GM21723 (cell line): ENCODE measurements around the gene MINDY4B.
"Not testable (repeated sequence)": the region's sequence is repeated elsewhere in the genome, so short reads cannot be mapped to it uniquely, and the experiment has no call there.

Experiments used
- ATAC-seq: cut with Tn5 transposase; IDR thresholded peaks from one replicate; pipeline ENCODE4 v1.9.1; 2021; ENCODE audit warnings: mild to moderate bottlenecking, moderate library complexity; ENCODE audit not compliant: unreplicated experiment

MINDY4B gene

DNA sequence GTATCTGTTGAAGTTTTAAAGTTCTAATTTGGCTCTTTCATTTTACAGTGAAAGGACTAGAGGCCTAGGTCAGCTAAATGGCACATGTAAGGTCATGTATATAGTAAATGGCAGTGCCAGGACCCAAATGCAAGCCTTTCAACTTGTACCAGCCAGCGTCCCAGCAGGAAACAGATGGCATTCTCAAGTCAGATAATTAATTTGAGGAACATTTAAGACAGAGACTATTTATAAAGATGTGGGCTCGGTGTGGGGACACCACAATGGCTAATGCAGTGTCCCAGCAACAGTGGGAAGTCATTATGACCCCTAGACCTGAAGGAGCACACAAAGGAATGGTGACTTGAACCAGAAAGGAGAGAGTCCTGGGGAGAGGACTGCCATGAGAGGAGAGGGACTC lies 6.1 kb downstream of the MINDY4B start:
- ATAC-seq = no peak

DNA sequence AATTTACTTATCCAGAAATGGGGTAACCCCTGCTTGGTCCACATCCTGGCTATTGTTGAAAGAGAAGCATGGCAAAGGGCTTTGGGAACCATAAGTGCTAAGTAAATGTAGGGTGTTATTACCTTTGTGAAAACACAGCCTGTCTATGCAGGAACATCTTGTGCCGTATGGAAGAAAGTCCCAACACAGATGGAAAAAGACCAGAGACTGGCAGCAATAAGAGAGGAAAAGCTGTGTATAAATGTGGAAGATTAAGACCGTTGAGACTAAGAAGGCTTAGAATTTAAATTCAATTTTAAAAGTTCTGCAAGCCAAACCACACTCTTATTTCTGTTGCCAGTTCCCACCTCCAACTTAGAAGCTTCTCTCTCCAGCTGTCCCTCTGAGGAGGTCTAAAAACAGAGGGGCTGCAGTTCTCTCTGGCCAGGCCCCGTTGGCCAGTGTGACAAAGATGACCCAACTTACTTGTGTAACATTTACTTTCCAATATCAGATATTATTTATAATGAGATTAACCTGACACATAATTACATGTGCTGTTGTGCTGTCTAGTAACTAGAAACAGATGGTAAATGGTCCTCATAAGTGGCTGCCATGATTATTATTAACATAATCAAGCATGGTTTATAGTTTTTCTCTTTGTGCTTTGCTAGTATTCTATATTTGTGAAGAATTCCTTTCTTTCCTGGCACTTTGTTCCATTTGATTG lies 7.0 kb downstream of the MINDY4B start:
- ATAC-seq = no peak

DNA sequence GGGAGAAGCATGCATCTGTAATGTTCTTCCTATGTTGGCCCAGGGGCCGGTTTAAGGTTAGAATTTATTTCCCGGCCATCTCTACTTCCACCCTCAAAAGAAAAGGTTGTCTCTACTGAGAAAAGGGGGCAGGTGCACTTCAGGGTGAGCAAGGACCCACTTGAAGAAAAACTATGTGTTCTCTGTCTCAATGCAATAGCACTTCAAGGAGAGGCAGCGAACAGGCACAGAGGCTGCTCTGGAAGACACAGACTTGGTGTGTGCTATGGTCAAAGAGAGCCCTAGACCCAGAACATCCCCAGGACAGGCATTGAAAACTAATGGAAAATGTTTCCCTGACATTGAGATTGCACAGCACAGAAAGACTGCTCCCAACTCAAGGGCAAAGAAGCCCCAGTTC lies 7.6 kb downstream of the MINDY4B start:
- ATAC-seq = no peak

DNA sequence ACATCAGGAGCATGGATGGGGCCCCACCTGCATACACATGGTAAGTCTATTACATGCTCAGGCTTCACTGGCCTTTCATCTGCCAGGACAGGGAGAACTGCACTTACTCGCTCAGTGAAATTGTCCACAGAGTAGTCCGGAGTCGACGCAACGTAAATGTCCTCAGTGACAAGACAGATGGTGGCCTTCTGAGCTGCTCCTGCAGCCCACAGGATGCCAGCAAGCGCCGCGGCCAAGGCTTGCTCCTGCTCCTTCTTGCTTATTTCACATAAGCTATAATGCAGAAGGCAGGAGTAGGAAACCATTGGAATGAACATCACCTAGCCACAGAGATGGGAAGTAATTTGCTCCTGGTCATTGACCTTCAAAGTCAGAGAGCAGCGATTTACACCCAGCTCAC lies 14.4 kb downstream of the MINDY4B start:
- no peak for ATAC-seq

DNA sequence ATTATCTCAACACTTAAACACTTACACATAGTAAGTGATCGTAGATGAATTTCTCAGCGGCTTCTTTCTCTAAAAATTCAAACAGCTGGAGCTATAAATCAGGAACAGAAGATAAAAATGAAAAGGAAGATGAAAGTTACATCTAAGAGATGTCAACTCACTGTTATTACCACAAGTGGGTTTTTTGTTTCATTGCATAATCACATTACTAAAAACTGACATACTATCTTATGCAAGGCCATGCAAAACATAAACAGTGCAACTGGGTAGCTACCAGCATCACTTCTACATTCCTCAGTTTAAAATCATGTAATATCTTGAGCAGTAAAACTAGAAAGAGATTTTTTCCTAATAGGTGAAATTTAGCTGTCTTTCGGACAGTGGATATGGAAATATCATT lies 14.9 kb downstream of the MINDY4B start:
- no peak for ATAC-seq

DNA sequence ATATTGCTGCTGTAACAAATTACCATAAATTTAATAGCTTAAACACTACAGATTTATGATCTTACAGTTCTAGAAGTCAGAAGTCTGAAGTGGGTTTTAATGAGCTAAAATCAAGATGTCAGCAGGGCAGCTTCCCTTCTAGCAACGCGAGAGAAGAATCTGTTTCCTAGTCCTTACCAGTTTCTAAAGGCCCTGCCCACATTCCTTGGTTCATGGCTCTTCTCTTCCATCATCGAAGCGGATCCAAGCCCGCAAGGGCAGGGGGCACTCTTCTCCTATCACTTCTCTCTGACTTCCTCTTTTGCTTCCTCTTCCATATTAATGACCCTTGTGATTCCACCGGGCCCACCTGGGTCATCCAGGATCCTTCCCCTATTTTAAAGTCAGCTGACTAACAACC lies 16.1 kb downstream of the MINDY4B start:
- ATAC-seq = no peak

DNA sequence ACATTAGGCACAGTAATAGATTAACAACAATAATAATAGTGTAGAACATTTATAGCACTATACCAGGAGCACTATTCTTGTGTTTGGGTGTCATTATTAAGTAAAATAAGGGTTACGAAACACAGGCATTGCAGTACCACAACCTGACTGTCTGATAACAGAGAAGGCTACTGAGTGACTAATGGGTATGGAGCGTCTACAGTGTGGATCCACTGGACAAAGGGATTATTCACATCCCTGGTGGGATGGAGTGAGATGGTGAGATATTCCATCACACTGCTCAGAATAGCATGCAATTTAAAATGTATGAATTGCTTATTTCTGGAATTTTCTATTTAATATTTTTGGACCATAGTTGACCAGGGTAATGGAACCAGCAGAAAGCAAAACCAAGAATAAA lies 18.2 kb downstream of the MINDY4B start:
- ATAC-seq = no peak

DNA sequence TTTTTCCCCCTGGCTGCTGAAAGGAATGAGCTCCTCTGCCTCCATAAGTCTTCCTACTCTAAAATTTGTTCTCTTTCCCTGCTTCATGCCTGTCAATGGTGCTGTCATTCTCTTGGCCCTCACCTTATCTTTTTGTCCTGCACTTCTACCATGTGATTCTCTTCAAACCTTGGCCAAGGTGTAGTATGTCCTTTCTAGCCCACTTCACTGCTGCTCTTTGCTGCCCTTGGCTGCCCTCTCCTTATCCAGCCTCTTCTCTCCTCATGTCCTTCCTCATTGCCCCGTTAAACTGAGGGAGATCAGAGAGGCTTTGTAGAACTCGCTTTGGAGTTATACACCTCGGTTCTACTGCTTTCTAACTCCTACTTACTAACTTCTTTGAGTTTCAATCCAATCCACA lies 19.7 kb downstream of the MINDY4B start:
- no peak for ATAC-seq

DNA sequence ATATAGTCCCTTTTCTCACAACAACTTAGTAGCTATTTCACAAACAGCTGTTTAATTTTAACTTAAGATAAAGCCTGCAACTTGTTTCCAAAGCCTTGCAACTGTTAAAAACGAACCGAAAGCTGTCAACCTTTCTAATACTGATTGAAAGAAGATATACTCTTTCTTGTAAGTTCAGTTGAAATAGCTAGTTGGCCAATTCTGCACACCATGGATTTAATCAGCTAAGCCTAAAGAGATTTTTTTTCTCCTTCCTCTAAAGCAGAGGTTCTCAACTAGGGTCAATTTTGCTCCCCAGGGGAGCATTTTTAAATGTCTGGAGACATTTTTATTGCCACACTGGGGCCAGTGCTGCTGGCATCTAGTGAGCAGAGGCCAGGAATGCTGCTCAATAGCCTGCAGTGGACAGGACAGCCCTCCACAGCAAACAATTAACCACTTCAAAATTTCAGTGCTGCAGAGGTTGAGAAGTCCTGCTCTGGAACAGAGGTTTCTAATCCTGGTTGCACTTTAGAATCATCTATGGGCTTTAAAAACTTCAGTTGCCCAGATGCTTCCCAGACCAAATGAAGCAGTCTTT lies 26.2 kb downstream of the MINDY4B start:
- ATAC-seq = no peak

DNA sequence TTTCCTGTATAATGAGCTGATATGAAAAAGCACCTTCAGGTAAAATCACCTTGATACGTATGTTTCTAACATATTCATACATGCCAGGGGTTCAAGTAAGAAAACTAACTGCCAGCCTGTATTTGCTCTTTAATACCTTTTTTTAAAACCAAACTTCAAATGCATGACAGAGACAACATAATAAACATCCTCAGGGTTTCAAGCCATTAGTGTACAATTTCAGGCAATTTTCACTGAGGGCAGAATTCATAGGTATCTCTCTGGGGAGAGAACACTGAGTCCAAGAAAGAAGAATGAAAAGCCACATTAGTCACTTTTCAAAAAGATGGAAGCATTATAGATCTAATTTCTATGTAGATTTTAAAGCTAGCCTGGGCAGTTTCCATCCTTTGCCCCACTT lies 26.9 kb downstream of the MINDY4B start:
- no peak for ATAC-seq

DNA sequence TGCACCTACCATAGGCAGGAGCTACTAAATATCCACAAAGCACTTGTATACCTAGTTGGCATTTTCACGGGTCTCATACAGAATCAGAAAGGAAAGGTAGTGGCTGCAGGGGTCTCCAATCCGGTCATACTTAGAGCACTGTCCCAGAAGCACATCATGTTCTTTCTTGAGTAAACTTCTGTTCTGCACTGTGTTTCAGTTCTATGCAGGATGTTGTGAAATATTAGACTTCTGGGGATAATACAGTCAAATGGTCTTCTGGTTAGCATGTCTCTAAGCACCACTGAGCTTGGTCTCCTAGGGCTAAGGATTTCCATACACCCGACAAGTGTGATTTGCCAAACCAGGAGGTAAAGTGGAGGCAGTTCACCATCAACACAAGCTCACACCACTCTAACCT lies 27.9 kb downstream of the MINDY4B start:
- ATAC-seq = no peak

DNA sequence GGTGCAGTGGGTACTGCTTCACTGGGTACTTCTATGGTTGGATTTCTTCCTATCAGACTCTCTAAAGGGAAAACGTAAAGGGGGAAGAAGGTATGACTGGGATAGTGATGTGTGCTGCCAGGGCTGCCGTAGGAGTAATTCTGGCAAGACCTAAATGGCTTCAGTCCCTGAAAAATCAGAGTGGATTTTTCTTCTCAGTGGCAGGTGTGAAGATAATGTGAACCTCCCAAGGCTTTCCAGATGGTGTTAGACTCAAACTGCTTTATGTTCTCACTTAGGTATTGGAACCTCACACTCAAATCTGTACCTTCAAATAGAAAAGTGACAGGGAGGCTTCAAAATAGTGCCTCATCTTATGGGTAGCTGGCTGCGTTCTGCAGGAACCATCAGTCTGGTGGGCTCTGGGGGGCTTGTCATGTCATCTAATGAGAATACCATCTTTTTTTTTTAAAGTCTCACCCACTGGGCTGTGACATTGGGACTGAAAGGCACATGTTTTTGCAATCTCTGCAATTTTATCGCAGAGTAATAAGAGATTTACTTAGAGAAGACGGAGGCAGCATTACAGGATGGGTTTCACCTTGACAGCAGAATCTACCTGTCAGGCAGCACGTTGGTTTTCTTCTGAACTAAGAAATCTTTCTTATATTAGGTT lies 28.5 kb downstream of the MINDY4B start:
- no peak for ATAC-seq

DNA sequence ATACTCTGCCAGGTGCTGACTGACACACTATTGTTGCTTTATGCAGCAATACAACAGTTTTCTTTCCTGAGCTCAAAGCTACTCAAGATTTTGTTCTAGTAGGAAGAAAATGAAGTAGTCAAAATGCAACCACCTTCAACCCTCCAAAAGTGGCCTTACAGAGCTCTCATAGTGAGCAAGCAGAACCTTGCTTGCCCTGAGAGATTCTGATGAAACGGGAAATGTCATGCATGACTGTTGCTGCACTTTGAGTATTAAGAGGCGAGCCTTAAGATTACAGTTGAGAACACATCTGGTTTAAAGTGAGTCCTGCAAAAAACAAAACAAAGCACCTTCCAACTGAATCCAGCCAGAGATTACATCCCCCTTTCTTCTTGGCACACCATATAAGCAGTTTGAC lies 29.7 kb downstream of the MINDY4B start:
- ATAC-seq = peak; percentile 78

DNA sequence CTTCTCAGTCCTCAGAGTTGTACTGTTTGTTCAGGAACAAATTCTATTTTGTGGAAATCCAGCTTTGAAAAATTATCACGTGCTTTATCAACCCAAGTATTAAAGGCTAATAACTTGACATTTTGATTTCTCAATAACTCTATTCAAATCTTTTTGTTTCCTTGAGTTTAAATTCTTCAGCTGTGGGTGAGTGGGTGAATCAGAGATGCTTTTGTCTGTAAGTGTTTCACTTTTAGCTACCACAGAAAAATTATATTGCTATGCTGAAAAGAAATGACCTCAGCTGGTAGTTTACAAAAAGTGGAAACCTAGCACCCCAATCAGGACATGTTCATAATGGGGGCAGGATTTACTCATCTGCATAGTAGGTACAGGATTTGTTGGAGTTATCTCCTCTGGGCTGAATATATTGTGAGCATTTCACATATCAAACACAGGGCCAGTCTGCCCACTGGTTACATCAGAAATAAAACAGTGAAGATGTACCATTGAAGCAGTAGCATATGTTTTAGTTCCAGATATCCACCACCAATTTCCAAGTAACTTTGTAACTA lies 30.5 kb downstream of the MINDY4B start:
- no peak for ATAC-seq

DNA sequence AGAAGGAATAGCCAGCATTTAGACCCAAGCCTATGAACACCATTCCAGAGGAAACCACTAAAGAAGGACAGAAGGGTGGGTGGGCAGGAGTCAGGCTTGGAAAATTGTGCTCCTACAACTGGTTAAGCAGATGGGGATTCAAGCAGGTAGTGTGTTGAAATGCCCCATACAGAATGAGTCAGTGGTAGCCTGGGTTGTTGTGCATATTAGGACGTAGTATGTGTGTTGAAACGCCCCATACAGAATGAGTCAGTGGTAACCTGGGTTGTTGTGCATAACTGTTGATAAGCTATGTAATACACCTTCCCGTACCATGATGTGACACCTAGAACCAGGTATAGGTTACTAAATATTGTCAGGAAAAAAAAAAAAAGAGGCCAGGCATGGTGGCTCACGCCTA lies 34.0 kb downstream of the MINDY4B start:
- no peak for ATAC-seq

DNA sequence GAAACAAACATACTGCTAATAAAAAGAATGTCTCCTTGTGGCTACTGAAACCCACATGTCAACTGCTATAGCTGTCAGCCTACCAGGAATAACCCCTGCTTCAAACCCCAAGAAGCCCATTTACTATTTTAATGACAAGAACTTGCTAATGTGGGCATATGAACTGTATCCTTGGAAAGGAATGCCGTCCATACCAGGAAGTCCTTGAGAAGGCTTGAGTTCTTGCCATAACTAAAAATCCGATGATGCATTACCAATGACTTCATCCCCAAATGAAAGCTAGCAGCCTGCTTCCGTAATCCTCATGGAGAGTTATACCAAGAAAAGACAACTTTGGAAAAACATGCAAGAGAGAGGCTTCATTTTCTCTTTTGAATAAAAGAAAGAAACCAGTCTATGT lies 34.8 kb downstream of the MINDY4B start:
- ATAC-seq = no peak

DNA sequence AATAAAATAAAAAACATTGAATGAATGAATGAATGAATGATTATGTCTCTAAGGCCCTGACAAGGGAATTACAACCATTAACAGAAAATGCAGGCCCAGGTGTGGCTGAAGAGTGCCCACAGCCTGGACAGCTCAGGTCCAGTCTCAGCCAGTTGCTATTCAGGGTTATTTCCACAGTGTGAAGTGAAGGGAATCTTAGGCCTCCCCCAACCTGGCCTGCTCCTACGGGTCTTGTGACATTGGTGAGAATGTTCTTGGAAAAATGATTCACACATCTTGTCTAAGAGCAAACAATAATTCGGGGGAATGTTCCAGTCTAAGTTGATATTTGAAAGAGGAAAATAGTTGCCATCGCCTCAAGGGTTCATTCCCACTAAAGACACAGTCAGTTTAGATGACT lies 37.0 kb downstream of the MINDY4B start:
- no peak for ATAC-seq

DNA sequence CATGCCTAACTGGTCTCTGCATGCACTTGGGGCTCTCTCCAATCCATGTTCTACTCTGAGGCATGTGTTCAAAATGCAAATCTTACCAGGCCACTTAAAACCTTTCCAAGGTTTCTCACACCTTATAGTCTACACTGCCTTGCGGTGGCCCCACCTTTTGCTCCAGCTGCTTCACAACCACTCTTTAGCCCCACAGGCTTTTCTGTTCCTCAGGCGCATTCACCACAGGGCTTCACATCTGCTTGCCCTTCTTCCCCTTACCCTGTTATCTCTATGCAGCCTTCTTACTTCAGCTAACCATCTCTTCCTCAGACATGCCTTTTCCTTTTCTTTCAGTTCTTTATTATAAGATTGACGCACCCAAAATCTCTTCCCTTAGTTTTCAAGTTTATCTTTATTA lies 37.8 kb downstream of the MINDY4B start:
- ATAC-seq = no peak

DNA sequence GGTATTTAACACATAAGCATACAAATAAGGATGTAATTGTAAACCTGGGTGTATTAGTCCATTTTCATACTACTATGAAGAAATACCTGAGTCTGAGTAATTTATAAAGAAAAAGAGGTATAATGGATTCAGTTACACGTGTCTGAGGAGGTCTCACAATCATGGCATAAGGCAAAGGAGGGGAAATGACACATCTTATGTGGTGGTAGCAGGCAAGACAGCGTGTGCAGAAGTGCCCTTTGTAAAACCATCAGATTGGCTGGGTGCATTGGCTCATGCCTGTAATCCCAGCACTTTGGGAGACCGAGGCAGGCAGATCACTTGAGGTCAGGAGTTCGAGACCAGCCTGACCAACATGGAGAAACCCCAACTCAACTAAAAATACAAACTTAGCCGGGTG lies 41.3 kb downstream of the MINDY4B start:
- not testable (repeated sequence) for ATAC-seq

DNA sequence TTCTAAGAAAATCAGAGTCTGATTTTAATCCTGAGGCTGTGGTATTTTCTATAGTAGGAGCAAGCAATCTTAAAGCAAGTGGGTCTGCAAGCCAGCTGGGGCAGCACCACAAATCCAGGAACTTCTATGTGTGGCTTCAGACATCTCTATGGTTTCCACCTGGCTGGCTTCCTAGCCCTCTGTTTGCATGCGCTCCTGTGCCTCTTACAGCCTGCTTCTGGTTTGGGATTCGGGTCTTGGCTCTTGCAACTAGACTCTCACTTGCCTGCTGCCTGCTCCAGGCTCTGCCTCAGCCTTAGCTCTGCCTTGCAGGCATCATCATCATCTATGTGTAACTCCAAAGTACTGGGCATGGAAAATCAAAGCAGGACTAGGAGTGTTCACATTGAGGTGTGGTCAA lies 43.4 kb downstream of the MINDY4B start:
- no peak for ATAC-seq

DNA sequence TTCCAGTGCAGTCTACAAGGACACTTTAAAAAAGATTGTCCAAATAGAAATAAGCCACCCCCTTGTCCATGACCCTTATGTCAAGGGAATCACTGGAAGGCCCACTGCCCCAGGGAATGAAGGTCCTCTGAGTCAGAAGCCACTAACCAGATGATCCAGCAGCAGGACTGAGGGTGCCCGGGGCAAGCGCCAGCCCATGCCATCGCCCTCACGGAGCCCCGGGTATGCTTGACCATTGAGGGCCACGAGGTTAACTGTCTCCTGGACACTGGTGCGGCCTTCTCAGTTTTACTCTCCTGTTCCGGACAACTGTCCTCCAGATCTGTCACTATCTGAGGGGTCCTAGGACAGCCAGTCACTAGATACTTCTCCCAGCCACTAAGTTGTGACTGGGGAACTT lies 47.3 kb downstream of the MINDY4B start:
- ATAC-seq = not testable (repeated sequence)

DNA sequence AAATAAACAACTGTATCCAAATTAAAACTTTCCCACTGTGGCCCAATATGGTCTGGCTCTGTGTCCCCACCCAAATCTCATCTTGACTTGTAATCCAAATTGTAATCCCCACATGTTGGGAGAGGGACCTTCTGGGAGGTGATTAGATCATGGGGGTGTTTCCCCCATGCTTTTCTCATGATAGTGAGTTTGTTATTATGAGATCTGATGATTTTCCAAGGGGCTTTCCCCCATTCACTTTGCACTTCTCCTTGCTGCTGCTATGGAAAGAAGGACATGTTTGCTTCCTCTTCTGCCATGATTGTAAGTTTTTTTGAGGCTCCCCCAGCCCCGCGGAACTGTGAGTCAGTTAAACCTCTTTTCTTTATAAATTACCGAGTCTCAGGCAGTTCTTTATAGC lies 55.0 kb downstream of the MINDY4B start:
- ATAC-seq = no peak
